Activated CD8-positive, alpha-beta memory T cell treated with anti-CD3 and anti-CD28 coated beads, Interleukin-2, amount 50 U/mL, for 4 hours (primary cell): ENCODE results near the gene MTHFSD.
"Not testable (repeated sequence)": the region's sequence is repeated elsewhere in the genome, so short reads cannot be mapped to it uniquely, and the experiment has no call there.

Experiments used
- DNase-seq: peaks from one replicate; pipeline ENCODE4 v3.0.0-alpha.2; 2020

The MTHFSD gene, protein sequence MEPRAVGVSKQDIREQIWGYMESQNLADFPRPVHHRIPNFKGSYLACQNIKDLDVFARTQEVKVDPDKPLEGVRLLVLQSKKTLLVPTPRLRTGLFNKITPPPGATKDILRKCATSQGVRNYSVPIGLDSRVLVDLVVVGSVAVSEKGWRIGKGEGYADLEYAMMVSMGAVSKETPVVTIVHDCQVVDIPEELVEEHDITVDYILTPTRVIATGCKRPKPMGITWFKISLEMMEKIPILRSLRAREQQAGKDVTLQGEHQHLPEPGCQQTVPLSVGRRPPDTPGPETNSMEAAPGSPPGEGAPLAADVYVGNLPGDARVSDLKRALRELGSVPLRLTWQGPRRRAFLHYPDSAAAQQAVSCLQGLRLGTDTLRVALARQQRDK

DNA sequence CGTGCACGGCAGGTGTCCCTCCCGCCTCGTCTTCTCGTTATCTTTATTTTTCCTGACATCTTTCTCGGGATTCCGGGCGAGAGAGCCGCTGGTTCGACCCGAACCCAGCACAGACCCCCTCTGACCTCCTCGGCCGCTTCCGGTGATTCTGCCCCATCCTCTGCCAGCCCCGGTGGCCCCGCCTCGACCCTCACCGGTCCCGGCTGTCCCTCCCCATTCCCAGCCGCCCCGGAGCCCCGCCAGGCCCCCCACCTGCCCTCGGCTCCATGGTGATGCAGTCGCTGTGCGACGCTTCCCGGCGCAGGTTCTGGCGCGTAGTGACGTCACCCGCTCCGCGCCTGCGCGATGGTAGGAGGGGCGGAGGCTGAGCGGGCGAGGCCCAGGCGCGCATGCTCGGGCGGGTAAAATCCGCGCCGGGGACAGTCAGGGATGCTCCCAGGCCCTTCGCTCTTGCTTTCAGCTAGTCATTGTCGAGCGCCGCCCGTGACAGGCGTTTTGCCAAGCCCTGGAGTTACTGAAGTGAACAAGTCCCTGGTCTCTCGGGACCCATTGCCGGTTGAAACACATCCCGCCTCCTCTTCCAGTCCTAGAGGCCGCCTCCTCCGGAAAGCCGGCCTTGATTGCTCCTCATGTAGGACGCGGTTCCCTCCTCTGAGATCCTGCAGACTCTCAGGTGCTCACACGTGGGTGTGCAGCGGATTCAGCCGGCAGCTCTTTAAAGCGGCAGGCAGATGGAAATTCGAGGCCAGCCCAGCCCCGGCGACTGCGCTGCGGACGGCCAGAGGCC is at the start of gene MTHFSD:
MTHFSD (minus strand) TSS at position 319 of the 787 bp plus-strand sequence; CDS start at position 268, 51 bp downstream.
- DNase-seq, result peak; percentile 98

DNA sequence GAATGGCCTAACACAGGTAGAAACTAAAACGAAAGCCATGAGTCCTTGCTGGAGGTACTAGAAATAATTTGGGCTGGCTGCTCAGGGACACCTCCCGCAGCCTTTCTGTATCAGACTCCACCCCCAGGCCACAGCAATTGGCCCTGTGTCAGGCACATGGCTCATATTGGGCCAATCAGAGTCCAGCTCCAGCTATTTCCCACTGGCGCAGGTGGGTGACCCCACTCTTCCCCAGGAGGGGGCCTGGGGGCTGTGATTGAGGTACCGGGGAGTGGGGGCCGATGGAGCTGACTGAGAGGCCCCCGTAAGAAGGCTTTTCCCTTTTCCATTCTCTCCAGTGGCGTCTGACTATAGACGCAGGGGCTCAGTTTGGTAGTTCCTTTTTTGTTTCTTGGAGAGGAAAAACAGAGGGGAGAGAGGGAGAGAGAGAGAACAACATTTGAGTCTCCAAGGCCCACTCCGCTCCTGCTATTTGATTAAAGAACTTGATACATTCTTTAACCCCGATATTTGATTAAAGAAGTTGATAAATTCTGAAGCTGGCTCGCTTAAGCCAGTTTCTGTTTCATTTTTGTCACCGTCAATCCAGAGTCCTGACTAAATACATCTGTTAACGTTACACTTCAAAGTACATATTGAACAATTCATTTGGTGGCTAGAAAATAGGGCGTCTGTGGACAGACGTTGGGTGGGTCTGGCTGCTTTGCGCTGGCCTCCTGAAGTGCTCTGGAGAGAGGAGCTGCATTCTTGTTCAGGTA is 49.6 kb upstream of the MTHFSD start:
- peak; percentile 35 for DNase-seq

DNA sequence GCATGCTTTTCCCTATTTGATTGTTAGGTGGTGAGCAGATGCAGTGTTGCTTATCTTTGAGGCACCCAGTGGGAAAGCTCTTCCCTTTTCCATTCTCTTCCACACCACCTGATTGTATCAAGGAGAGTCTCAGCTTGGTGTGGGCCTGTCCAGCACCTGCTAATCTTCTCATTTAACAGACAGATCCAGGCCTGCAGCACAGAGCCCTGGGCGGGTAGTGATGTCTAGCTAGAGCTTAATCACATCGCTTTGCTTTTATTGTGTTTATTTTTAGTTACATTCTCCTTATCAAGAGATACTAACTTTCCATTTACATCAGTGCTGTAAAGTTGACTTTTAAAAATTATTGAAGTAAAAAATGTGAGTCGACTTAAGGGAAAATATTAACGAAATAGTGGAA is 47.5 kb upstream of the MTHFSD start:
- DNase-seq, result no peak

DNA sequence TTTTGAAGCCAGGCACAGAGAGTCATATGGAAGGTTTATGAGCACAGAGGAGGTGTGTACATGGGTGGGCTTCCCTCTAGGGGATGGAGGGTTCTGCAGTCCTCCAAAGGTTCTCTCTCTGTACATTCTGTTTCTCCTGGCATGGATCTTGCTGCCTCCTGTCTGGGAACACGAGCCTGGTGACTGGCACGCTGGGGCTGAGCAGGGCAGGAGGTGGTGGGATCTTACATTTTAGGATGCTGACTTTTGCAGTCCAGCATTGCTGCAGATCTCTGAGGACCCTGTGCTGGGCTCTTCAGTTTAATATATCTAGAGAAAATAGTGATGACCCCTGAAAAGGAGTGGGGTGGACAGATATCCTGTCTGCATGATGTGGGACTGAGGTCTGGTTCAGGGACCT is 46.3 kb upstream of the MTHFSD start:
- no peak for DNase-seq

DNA sequence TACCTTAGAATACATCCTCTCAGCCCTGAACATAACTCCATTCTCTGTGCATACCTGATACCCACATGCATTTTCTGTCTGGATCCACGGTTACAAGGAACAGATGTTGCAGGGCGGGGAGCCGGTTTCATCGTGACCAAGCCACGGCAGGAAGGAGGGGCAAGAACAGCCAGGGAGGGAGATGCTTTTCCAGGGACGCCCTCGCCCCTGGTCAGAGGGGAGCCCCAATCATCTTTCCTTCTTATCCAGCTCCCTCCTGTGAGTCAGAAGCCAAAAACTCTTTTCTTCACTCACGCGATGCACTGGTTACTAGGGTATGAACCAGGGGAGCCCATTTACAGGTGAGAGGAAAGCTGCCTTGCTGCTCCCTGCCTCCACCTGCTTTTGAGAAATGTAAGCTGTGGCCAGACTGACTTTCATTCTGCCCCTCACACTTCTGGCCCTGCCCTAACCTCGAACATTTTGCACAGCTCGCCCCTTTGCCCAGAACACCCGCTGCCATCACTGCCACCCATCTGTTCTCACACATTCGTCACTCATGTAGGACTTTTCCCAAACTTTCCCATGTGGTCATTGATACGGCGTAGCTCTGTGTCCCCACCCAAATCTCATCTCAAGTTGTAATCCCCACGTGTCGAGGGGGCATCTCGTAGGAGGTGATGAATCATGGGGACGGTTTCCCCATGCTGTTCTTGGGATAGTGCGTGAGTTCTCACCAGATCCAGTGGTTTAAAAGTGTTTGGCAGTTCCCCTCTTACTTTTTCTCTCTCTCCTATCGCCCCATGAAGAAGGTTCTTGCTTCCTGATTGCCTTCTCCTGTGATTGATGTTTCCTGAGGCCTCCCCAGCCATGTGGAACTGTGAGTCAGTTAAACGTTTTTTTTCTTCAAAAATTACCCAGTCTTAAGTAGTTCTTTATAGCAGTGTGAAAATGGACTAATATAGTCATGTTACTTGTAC is 43.9 kb upstream of the MTHFSD start:
- DNase-seq, result no peak

DNA sequence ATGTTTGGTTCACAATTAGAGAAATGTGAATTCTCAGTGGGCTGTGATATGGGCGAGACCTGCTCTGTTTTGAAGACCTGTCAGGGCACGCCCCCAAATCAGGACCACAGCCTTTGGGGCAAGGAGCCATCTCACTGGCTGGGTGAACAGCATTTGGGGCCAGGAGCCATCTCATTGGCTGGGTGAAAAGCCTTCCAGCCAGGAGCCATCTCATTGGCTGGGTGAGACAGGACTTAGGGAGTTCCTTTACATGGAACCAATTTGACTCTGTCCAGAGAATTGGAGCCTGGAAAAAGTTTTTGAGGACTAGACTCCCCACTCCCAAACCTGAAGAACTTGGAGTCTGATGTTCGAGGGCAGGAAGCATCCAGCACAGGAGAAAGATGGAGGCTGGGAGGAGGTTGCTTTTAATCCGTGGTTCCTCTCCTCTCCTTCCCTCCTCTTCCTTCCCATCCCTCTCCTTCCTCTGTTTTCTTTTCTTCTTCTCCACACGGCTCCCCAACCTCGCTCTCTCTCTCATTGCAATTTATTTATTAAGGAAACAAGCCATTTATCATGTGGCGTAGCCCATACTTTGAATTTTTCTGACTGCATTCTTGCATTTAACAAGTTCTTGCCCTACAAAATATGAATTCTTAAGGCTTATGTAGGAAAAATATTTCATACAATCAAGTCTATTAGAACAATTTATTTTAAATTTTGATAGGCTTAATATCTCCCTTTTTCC is 43.0 kb upstream of the MTHFSD start:
- DNase-seq, result no peak

DNA sequence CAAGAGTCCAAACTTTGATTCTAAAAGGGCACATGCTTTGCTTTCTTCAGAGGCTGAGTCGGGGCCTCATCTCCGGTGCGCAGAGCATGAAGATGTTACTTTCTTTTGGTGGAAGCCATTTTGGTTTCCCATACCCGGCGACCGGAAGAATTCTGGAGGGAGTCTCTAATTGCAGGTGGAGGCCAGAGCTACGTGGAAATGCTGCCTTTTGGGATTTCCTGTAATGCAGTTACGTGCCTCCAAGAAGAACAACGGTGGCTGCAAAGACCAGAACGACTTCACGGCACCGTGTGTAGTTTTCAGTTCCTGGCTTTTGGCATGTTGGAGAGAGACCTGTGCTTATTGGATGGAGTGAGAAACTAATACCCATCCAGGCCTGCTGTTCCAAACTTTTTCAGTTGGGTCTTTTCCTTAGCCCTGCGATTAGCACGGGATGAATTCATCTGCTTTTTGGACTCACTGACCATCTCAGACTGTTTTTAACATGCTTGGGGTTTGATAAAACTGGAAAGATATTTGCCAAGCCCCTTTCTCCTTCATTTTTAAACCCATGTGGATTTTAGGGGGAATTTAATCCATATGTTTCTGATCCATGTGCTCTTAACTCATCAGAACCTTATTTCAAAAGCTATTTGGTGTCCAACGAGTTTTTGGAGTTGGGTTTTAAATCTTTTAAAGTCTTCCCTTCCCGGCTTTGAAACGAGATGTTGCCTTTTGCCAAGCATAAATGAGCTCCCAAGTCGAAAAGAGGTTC is 42.3 kb upstream of the MTHFSD start:
- DNase-seq, result no peak

DNA sequence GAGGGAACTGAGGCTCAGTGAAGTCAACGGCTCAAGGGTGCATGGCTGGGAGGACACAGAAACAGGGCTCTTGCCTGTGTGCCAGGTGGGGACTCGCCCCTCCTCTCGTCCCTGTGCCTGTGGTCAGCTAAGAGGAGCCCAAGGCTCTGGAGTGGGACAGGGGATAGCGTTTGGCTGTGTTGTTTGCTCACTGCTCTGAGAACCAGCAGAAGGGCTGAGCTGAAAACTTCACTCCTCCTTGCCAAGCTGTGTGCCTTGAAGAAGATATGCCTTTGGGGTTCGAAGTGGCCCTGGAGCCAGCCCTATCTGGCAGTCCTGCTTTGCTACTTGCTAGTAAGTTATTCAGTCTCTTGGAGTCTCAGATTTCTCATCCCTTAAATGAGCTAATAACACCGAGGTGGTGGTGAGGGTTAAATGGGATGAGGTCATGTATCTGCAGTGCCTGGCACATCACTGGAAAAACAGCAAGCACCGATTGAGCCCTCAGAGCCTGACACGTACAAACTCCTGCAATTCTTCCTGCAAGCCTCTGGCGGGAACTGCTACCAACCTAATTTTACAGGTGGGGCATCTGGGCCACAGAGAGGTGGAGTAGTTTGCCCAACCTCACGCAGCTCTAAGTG is 41.1 kb upstream of the MTHFSD start:
- DNase-seq, result no peak

DNA sequence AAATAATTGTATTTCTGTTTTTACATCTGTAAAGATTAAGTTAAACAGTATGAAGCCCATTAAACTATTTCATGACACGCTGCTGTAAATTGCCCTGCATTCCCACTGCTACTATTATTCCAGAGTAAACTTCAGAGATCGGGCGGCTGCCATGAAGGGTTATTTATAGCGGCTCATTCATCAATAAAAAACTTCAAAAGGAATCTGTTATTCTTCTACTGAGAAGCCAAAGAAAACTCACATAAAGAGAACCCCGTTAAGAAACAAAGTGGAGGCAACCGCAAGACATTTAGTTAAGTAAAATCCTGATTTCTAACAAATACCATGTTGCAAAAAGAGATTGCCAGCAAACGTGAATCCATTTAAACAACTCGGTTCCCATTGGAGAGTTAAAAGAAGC is 39.7 kb upstream of the MTHFSD start:
- DNase-seq, result no peak

DNA sequence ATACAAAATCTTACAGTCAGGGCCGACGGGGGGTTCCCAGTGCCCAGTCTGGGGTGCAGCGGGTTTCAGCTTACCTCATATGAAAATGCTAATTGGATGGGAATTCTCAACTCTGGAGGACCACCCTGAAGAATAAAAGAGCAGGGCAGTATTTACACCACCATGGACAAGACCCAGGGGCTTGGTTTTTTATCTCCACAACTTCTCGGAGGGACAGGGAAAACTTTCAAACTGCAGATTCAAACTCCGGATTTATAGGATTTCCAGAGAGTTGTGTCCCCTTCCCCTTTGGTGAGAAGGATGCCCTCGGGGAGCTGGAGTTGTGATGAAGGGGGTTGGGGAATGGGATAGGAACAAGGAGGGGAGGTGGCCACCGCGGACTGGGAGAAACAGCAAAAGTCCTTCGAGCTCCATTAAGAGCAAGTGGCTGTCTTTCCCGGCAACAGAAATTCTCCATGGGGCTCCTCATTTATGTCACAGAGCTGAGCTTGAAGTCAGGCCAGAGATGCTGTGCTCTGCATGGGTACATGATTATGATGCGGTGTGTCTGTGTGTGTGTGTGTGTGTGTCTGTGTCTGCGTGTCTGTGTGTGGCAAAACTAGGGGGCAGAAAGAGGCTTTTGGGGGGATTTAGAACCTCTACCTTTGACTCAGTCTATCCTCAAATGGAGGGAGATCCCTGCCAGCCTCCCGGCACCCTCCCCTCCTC is 39.0 kb upstream of the MTHFSD start:
- DNase-seq, result no peak

DNA sequence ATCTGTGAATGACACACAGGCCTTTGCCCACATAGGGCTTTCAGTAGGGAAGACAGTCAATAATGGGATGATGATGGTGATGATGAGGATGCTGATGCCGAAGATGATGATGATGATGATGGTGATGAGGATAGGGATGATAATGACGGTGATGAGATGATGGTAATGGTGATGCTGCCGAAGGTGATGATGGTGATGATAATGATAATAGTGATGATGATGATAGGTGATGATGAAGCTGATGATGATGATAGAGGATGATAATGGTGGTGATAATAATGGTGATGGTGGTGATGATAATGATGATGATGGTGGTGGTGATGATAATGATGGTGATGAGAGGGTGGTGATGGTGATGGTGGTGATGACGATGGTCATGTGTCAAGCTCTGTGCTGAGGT is 36.2 kb upstream of the MTHFSD start:
- DNase-seq, result no peak

DNA sequence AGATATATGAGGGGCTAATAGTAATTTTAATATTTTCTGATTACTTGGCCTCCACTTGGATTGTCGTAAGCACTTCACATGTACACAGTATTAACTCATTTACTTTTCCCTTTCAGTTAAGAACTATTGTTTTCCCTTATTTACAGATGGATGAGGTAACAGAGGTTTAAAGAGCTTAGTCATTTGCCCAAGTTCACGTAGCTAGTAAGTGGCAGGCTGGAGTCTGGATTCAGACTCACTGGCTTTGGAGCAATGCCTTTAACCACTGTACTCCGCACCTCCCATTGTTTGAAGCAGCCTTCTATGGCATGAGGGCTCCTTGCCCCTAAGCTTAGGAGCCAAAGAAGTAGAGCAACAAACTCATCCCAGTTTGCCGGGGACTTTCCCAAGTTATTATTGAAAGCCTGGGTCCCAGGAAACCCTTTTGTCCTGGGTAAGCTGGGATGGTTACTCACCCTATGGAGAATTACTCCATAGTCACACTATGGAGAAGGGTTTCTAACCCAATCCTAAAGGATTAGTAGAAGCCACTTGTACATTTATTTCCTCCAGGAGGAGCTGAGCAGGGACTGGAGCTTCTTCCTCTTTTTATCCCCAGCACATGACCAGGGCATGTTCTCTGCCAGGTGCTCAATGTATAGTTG is 35.6 kb upstream of the MTHFSD start:
- DNase-seq, result no peak

DNA sequence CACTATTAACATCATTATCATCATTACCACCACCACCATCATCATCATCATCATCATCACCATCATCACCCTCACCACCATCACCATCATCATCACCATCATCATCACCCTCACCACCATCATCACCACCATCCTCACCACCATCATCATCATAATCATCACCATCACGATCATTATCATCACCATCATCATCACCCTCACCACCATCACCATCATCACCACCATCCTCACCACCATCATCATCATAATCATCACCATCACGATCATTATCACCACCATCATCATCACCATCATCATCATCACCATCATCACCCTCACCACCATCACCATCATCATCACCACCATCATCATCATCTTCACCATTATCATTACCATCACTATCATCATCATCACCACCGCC is 32.9 kb upstream of the MTHFSD start:
- DNase-seq, result not testable (repeated sequence)

DNA sequence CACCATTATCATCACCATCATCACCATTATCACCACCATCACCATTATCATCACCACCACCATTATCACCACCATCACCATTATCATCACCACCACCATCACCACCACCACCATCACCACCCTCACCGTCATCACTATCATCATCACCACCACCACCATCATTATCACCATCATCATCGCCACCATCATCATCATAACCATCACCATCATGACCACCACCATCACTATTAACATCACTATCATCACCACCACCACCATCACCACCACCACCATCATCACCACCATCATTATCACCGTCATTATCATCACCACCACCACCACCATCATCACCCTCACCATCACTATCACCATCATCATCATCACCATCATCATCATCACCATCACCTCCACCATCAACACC is 32.5 kb upstream of the MTHFSD start:
- DNase-seq, result no peak

DNA sequence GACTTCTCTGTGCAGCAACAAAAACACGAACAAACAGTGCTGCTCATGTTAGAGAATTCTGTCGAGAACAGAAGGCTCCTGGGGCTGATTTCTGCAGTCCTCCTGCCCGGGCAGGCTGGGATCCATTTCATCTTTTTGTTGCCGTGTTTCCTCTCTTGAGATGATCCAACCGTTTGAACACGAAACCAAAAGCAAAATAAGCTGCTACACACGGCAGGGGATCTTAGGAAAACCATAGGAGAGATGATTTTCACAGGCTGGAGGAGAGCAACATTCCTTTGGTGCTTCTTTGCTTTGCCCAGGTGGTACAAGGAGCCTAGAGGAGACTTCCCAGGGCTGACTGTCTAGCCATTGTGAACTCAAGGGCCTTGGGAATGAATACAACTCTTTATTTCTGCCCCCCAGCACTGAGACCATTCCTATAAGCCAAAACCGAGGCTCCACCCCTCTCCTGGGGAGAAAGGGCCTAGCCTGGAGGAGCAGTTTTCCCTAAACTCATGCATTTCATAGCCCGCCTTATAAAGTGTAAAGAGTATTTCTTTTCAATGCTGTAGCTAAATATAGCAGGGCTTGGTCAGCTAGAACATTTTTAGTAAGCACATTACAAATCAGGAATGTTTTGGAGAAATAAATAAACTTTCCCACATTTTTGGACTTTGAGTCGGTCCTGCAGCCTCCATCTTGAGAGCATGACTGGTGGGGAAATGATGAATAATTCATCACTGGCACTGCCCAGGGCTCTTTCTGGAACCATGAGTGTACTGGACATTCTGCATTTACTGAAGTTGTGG is 31.0 kb upstream of the MTHFSD start:
- no peak for DNase-seq

DNA sequence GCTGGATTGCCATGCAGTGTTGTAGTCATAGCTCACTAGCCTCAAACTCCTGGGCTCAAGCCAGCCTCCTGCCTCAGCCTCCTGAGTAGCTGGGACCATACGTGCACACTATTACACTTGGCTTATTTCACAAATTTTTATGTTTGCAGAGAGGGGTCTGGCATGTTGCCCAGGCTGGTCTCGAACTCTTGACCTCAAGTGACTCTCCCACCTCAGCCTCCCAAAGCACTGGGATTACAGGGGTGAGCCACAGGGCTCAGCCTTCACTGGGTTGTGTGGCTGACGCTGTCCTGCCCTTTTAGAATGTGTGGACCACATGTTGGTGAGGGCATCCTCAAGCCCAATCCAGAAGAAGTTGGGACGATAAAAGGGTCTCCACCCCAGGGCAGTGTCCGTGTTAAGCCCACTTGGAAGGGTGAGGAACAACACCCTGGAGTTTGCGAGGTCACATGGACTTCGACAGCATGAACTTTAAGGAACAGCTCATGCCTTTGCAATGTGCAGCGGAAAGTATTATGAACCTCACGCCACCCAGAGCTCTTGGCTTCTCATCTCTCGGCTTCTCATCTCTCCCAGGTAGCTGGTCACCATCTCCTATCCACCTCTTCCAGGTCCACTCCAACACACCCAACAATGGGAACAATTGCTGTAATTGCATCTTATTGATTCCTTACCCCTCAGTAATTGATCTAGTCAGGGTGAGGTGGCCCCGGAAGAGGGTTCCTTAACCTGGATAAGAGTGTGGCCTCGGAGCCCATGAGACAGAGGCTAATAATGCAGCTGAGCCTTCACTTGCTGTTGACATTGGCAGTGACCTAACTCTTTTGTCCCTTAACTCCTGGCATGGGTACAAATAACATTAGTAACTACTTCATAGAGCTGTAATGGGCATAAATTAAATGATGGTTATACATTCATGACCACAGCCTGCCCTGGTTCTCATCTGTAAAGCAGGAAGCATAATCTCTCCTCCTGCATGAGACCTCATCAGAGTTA is 30.0 kb upstream of the MTHFSD start:
- DNase-seq, result no peak

DNA sequence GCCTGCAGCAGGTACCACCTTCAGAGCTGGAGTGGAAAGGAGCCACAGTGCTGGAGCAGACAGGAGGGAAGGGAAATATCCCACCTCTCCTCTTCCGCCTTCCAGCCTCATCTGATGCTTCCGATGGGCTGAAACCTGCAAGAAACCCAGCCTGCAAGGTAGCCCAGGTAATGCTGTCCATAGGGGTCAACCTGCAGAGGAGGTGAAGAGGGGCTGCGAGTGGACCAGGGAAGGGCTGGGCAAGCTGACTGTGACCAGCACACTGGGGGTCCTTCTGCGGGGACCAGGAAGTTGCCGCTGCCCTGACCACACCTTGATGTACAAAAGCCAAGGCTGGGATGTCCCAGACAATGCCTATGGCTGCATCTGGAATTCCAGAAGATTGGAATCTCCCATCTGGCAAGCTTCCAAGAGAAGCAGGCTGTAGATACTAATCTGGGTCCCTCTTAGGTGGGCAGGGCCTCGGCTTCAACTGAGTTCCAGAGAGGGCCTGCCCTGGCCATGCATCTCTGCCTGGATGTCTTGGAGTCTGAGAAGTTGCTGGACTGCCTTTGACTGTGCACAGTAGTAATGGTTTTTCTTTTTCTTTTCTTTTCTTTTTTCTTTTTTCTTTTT is 29.1 kb upstream of the MTHFSD start:
- DNase-seq, result no peak
